Neural progenitor cell (in vitro differentiated cells): ENCODE measurements around the gene APBB1. TPM values are rescaled to one million over a fixed set of nuclear protein-coding genes. Genes with fewer than 3 reads are reported as not detected.

Experiments used
- DNase-seq: peaks from one replicate; pipeline ENCODE4 v3.0.0-alpha.2; 2016; ENCODE audit warnings: low spot score
- H2AFZ ChIP-seq: fragments of 200-600 bp; sonication (generic); replicated peaks from 2 replicates; pipeline ENCODE4 v1.6.1; 2016; ENCODE audit warnings: antibody characterized with exemption
- H3F3A ChIP-seq: fragments of 200-600 bp; sonication (generic); 2 replicates; pipeline ENCODE4 v1.6.1; 2016; ENCODE audit warnings: antibody characterized with exemption, low read depth
- H3K27ac ChIP-seq: fragments of 200-600 bp; sonication (generic); 2 replicates; pipeline ENCODE4 v1.5.1; 2016; ENCODE audit warnings: mild to moderate bottlenecking
- H3K27me3 ChIP-seq: fragments of 200-600 bp; sonication (generic); 2 replicates; pipeline ENCODE4 v1.6.1; 2016; ENCODE audit warnings: mild to moderate bottlenecking, moderate library complexity
- H3K36me3 ChIP-seq: fragments of 200-600 bp; sonication (generic); 2 replicates; pipeline ENCODE4 v1.5.1; 2016
- H3K4me1 ChIP-seq: fragments of 200-600 bp; sonication (generic); 2 replicates; pipeline ENCODE4 v1.6.1; 2016; ENCODE audit warnings: mixed run types
- H3K4me2 ChIP-seq: fragments of 200-600 bp; sonication (generic); 2 replicates; pipeline ENCODE4 v1.6.1; 2016
- H3K4me3 ChIP-seq: fragments of 200-600 bp; sonication (generic); 2 replicates; pipeline ENCODE4 v1.5.1; 2016
- H3K79me2 ChIP-seq: fragments of 200-600 bp; sonication (generic); 2 replicates; pipeline ENCODE4 v1.6.1; 2016; ENCODE audit warnings: low read depth
- H3K9ac ChIP-seq: fragments of 200-600 bp; sonication (generic); 2 replicates; pipeline ENCODE4 v1.6.1; 2016
- H3K9me3 ChIP-seq: fragments of 200-600 bp; sonication (generic); 2 replicates; pipeline ENCODE4 v1.5.1; 2016; ENCODE audit warnings: low read depth
- H4K20me1 ChIP-seq: fragments of 200-600 bp; sonication (generic); 2 replicates; pipeline ENCODE4 v1.6.1; 2016; ENCODE audit warnings: low read depth
- H3K27ac Mint-ChIP-seq: 3 replicates; pipeline ENCODE4 v1.8.0; 2021; ENCODE audit warnings: mixed read lengths
- H3K27me3 Mint-ChIP-seq: 2 replicates; pipeline ENCODE4 v1.8.0; 2022; ENCODE audit warnings: low read depth, mild to moderate bottlenecking, inconsistent platforms, moderate library complexity, mixed read lengths; ENCODE audit not compliant: insufficient read depth
- H3K36me3 Mint-ChIP-seq: 3 replicates; pipeline ENCODE4 v1.8.0; 2021; ENCODE audit warnings: mixed read lengths
- H3K4me1 Mint-ChIP-seq: 3 replicates; pipeline ENCODE4 v1.8.0; 2021; ENCODE audit warnings: mixed read lengths
- H3K4me3 Mint-ChIP-seq: 3 replicates; pipeline ENCODE4 v1.8.0; 2021; ENCODE audit warnings: mild to moderate bottlenecking, moderate library complexity, mixed read lengths
- H3K9me3 Mint-ChIP-seq: 3 replicates; pipeline ENCODE4 v1.8.0; 2020; ENCODE audit warnings: mixed read lengths
- CTCF ChIP-seq: fragments of 200-600 bp; sonication (generic); IDR thresholded peaks from 2 replicates; pipeline ENCODE4 v1.5.1; 2017; ENCODE audit warnings: antibody characterized with exemption, mild to moderate bottlenecking
- EZH2 ChIP-seq: fragments of 200-600 bp; sonication (generic); IDR thresholded peaks from 2 replicates; pipeline ENCODE4 v1.6.1; 2017; ENCODE audit warnings: antibody characterized with exemption, mild to moderate bottlenecking, moderate library complexity
- EZH2phosphoT487 ChIP-seq: fragments of 200-600 bp; sonication (generic); IDR thresholded peaks from 2 replicates; pipeline ENCODE4 v1.6.1; 2017; ENCODE audit warnings: antibody characterized with exemption
- total RNA-seq: library from RNA; depleted of rRNA; stranded (reverse); fragments of >200 nt; gene quantifications from 2 replicates; pipeline ENCODE4 v1.2.3, GENCODE V29; 2015; ENCODE audit warnings: low replicate concordance

Gene APBB1
- total RNA-seq, 1 donor from 2014 or later = 38.5 TPM

- H3K36me3 Mint-ChIP-seq = no peaks in the 10 kb centered on the region
- Histone ChIP-seq H3K36me3 (no peaks in the 10 kb centered on the region), H3K4me1 (no peaks in the 10 kb centered on the region)
Measured at GRCh38 chr11:6452219-6452618, 33.3 kb upstream of the APBB1 start.

GRCh38 chr11:6448574-6448973, 29.7 kb upstream of the APBB1 start:
- H3K4me3 ChIP-seq = no peak overlapping the region
- H3K27ac ChIP-seq = no peak overlapping the region
- Mint-ChIP-seq H3K4me1 (no peaks in the 10 kb centered on the region), H3K9me3 (no peaks in the 10 kb centered on the region), H3K36me3 (no peaks in the 10 kb centered on the region), H3K4me3 (no peak overlapping the region), H3K27ac (no peak overlapping the region), H3K27me3 (no peaks in the 10 kb centered on the region)
- H3K27me3 ChIP-seq = no peaks in the 10 kb centered on the region
- H2AFZ ChIP-seq = no peak overlapping the region
- no peaks in the 10 kb centered on the region for H4K20me1 ChIP-seq
- H3F3A ChIP-seq = no peaks in the 10 kb centered on the region
- H3K4me2 ChIP-seq = no peak overlapping the region
- no peaks in the 10 kb centered on the region for H3K36me3 ChIP-seq
- H3K4me1 ChIP-seq = no peaks in the 10 kb centered on the region
- no peak for DNase-seq
- H3K79me2 ChIP-seq = no peaks in the 10 kb centered on the region
- H3K9ac ChIP-seq = no peak overlapping the region
- H3K9me3 ChIP-seq = no peaks in the 10 kb centered on the region
- TF ChIP-seq EZH2phosphoT487 (no peak), CTCF (no peak), EZH2 (no peak)

More at GRCh38 chr11:6452219-6452618, 33.3 kb upstream of the APBB1 start:
- Histone ChIP-seq H3K79me2 (no peaks in the 10 kb centered on the region), H3K27me3 (no peaks in the 10 kb centered on the region), H3F3A (no peaks in the 10 kb centered on the region), H3K4me3 (no peak overlapping the region), H3K9me3 (no peaks in the 10 kb centered on the region), H2AFZ (no peak overlapping the region), H4K20me1 (no peaks in the 10 kb centered on the region), H3K9ac (no peak overlapping the region), H3K27ac (no peak overlapping the region), H3K4me2 (no peak overlapping the region)
- no peak overlapping the region for H3K27ac Mint-ChIP-seq
- no peak for DNase-seq
- H3K4me3 Mint-ChIP-seq = no peak overlapping the region
- H3K4me1 Mint-ChIP-seq = no peaks in the 10 kb centered on the region
- TF ChIP-seq CTCF = no peak
- no peak for TF ChIP-seq EZH2phosphoT487
- no peak for TF ChIP-seq EZH2
- H3K9me3 Mint-ChIP-seq = no peaks in the 10 kb centered on the region
- no peaks in the 10 kb centered on the region for H3K27me3 Mint-ChIP-seq

GRCh38 chr11:6443269-6444003, 24.5 kb upstream of the APBB1 start:
- Histone ChIP-seq H4K20me1 (no peaks in the 10 kb centered on the region), H3K27ac (no peak overlapping the region), H3K4me1 (no peaks in the 10 kb centered on the region), H3K4me2 (no peak overlapping the region), H2AFZ (peak overlapping the region; percentile 79), H3K4me3 (no peak overlapping the region), H3K27me3 (no peaks in the 10 kb centered on the region), H3F3A (no peaks in the 10 kb centered on the region), H3K9ac (no peak overlapping the region), H3K79me2 (no peaks in the 10 kb centered on the region), H3K36me3 (no peaks in the 10 kb centered on the region), H3K9me3 (no peaks in the 10 kb centered on the region)
- Mint-ChIP-seq H3K4me1 (no peaks in the 10 kb centered on the region), H3K27me3 (no peaks in the 10 kb centered on the region), H3K4me3 (no peak overlapping the region), H3K9me3 (no peaks in the 10 kb centered on the region), H3K27ac (no peak overlapping the region), H3K36me3 (no peaks in the 10 kb centered on the region)
- TF ChIP-seq CTCF (peak; percentile 82), EZH2 (no peak), EZH2phosphoT487 (no peak)
- peak; percentile 72 for DNase-seq
